Panc1 (cell line): ENCODE measurements around the gene VAMP8.

ENCODE experiments used
- REST ChIP-seq, 2 experiments: IDR thresholded peaks; 2 replicates each; pipeline ENCODE4 v1.6.1; 2011 to 2012; ENCODE audit warnings: low read depth in 2 of 2, control low read depth in 1 of 2, low read length in 1 of 2, mild to moderate bottlenecking in 1 of 2, moderate library complexity in 1 of 2; ENCODE audit not compliant: insufficient read depth in 1 of 2
- SIN3A ChIP-seq: IDR thresholded peaks from 2 replicates; pipeline ENCODE4 v1.6.1; 2012; ENCODE audit warnings: low read depth, mild to moderate bottlenecking, low read length, moderate library complexity, borderline replicate concordance; ENCODE audit not compliant: insufficient read depth
- TCF7L2 ChIP-seq: IDR thresholded peaks from 2 replicates; pipeline ENCODE4 v1.6.1; 2011; ENCODE audit warnings: mild to moderate bottlenecking, low read depth, low read length, inconsistent platforms
- TF ChIP-seq, protein P1 (sequence below): fragments of 450-650 bp; IDR thresholded peaks from 2 replicates; pipeline ENCODE4 v1.5.1; 2017; ENCODE audit warnings: mild to moderate bottlenecking

DNA sequence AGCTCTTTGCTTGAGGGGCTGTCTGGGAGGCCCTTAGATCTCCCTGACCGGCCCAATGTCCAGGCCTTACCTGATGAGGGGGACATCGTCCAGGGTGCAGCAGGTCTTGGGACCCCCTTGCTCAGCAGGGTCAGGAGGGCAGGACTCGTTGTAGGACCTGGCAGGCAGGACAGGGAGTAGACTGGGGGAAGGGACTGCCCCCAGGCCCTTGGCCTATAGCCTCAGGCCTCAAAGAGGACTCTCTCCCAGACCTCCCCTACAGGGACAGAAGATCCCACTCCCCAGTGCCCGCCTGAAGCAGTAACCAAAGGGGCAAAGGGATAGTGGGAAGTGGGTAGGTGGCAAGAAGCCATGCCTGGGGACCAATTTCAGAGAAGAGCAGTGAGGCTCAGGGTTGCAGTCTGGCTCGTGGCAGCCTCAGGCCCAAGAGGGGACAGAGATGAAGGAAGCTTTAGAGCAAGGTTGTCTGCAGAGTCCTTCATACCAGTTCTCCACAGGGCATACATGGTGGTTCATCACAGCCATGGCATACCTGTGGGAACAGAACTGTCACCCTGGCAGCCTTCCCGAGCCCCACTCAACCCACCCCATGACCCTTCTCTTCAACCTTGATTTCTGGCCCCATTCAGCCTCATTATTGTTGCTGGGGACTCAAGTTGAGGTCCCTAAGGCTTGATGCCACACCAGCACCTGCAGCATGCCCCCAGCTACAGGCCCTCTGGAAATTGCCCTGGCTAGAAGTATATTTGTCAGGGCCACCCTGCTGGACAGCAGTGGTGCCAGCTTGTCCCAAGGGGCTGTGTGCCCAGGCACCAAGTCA is 23.8 kb downstream of the VAMP8 start:
- TF ChIP-seq, protein P1, sequence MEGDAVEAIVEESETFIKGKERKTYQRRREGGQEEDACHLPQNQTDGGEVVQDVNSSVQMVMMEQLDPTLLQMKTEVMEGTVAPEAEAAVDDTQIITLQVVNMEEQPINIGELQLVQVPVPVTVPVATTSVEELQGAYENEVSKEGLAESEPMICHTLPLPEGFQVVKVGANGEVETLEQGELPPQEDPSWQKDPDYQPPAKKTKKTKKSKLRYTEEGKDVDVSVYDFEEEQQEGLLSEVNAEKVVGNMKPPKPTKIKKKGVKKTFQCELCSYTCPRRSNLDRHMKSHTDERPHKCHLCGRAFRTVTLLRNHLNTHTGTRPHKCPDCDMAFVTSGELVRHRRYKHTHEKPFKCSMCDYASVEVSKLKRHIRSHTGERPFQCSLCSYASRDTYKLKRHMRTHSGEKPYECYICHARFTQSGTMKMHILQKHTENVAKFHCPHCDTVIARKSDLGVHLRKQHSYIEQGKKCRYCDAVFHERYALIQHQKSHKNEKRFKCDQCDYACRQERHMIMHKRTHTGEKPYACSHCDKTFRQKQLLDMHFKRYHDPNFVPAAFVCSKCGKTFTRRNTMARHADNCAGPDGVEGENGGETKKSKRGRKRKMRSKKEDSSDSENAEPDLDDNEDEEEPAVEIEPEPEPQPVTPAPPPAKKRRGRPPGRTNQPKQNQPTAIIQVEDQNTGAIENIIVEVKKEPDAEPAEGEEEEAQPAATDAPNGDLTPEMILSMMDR, result no peak
- TF ChIP-seq TCF7L2 (no peak), REST (IDR thresholded peaks at IDR 0.05; ENCODE audit: insufficient read depth in 1 of 2, low read depth in 2 of 2, low read length in 1 of 2) (no peak), SIN3A (no peak)
